HepG2 (cell line): Measurements from ENCODE around the gene ECHS1. TPM values are rescaled to one million over a fixed set of nuclear protein-coding genes. Genes with fewer than 3 reads are reported as not detected.

Experiments used
- ATAD3A ChIP-seq: sonication (generic); formaldehyde crosslinking; IDR thresholded peaks from 2 replicates; pipeline ENCODE4 v1.4.0; 2020; ENCODE audit warnings: missing genetic modification reagents
- EZH2 ChIP-seq: conservative IDR thresholded peaks from 2 replicates; pipeline ENCODE4 v1.6.1; 2012; ENCODE audit warnings: mild to moderate bottlenecking, low read depth, low read length, moderate library complexity
- FOXK2 ChIP-seq: fragments of 450-650 bp; IDR thresholded peaks from 2 replicates; pipeline ENCODE4 v1.6.1; 2016
- NBN ChIP-seq: fragments of 450-650 bp; conservative IDR thresholded peaks from 2 replicates; pipeline ENCODE4 v1.6.1; 2017
- NR2F6 ChIP-seq, 2 experiments: IDR thresholded peaks; 2 replicates each; pipeline ENCODE4 v1.6.1; 2016; ENCODE audit warnings: antibody characterized with exemption in 1 of 2, mild to moderate bottlenecking in 1 of 2
- PCBP2 ChIP-seq: fragments of 200-400 bp; formaldehyde crosslinking; optimal IDR thresholded peaks from 2 replicates; pipeline ENCODE3; 2018; ENCODE audit warnings: low read length, low read depth; ENCODE audit not compliant: poor library complexity, severe bottlenecking
- PRMT3 ChIP-seq: sonication (generic); formaldehyde crosslinking; IDR thresholded peaks from 2 replicates; pipeline ENCODE4 v1.8.1; 2022; ENCODE audit warnings: low read depth, mild to moderate bottlenecking, moderate library complexity, missing genetic modification reagents, borderline replicate concordance
- RARG ChIP-seq: sonication (generic); formaldehyde crosslinking; IDR thresholded peaks from 2 replicates; pipeline ENCODE4 v1.4.0; 2020; ENCODE audit warnings: low read depth, mild to moderate bottlenecking, missing genetic modification reagents
- REXO4 ChIP-seq: sonication (generic); formaldehyde crosslinking; IDR thresholded peaks from 2 replicates; pipeline ENCODE4 v1.8.0; 2022; ENCODE audit warnings: missing genetic modification reagents, mild to moderate bottlenecking, borderline replicate concordance
- SAP130 ChIP-seq: IDR thresholded peaks from 2 replicates; pipeline ENCODE4 v1.6.1; 2016; ENCODE audit warnings: low read depth
- SMAD9 ChIP-seq: sonication (generic); formaldehyde crosslinking; IDR thresholded peaks from 2 replicates; pipeline ENCODE4 v1.5.1; 2020; ENCODE audit warnings: mild to moderate bottlenecking, missing genetic modification reagents
- TBL1XR1 ChIP-seq: fragments of 150-350 bp; IDR thresholded peaks from 2 replicates; pipeline ENCODE4 v1.6.1; 2014; ENCODE audit warnings: borderline replicate concordance, low read length; ENCODE audit not compliant: partially characterized antibody
- TOPORS ChIP-seq: sonication (generic); formaldehyde crosslinking; IDR thresholded peaks from 2 replicates; pipeline ENCODE4 v1.8.0; 2023; ENCODE audit warnings: mild to moderate bottlenecking, missing genetic modification reagents
- TSC22D2 ChIP-seq: sonication (generic); formaldehyde crosslinking; IDR thresholded peaks from 2 replicates; pipeline ENCODE4 v1.5.1; 2020; ENCODE audit warnings: missing genetic modification reagents, mild to moderate bottlenecking, borderline replicate concordance
- ZNF225 ChIP-seq: sonication (generic); formaldehyde crosslinking; IDR thresholded peaks from 2 replicates; pipeline ENCODE4 v1.4.0; 2020; ENCODE audit warnings: mild to moderate bottlenecking, missing genetic modification reagents
- ZNF282 ChIP-seq: fragments of 450-650 bp; IDR thresholded peaks from 2 replicates; pipeline ENCODE4 v1.6.1; 2018; ENCODE audit not compliant: partially characterized antibody
- ZNF317 ChIP-seq: sonication (generic); formaldehyde crosslinking; IDR thresholded peaks from 2 replicates; pipeline ENCODE4 v1.5.0; 2020; ENCODE audit warnings: mild to moderate bottlenecking, missing genetic modification reagents
- ZNF501 ChIP-seq: sonication (generic); formaldehyde crosslinking; IDR thresholded peaks from 2 replicates; pipeline ENCODE4 v1.5.1; 2020; ENCODE audit warnings: mild to moderate bottlenecking, moderate library complexity, missing genetic modification reagents
- ZNF530 ChIP-seq: sonication (generic); formaldehyde crosslinking; IDR thresholded peaks from 2 replicates; pipeline ENCODE4 v1.5.0; 2020; ENCODE audit warnings: low read depth, mild to moderate bottlenecking, missing genetic modification reagents
- ZNF550 ChIP-seq: sonication (generic); formaldehyde crosslinking; IDR thresholded peaks from 2 replicates; pipeline ENCODE4 v1.4.0; 2020; ENCODE audit warnings: mild to moderate bottlenecking, missing genetic modification reagents, borderline replicate concordance
- ZNF619 ChIP-seq: sonication (generic); formaldehyde crosslinking; IDR thresholded peaks from 2 replicates; pipeline ENCODE4 v1.4.0; 2020; ENCODE audit warnings: mild to moderate bottlenecking, missing genetic modification reagents
- polyA plus RNA-seq, 8 experiments: library from polyadenylated mRNA; depleted of rRNA in 3 of 8; stranded (reverse) in 7 of 8; unstranded in 1 of 8; fragments of >200 nt; fragmentation: Illumina TruSeq in 4 of 8; extraction: Trizol in 4 of 8; gene quantifications; 2 replicates each; pipeline versions ENCODE4 v1.2.1 to v1.2.3, GENCODE V29; 2011 to 2016; ENCODE audit warnings: low read depth in 4 of 8, missing spikeins in 1 of 8, mixed read lengths in 1 of 8; ENCODE audit not compliant: insufficient read depth in 1 of 8
- total RNA-seq, 5 experiments: library from RNA; depleted of rRNA; stranded (reverse); fragments of >200 nt; fragmentation: Illumina TruSeq; extraction: Trizol; gene quantifications; 2 replicates each; pipeline ENCODE4 v1.2.3, GENCODE V29; 2016; ENCODE audit warnings: low read depth in 1 of 5
- TF ChIP-seq, protein P1 (sequence below): sonication (generic); formaldehyde crosslinking; IDR thresholded peaks from 2 replicates; pipeline ENCODE4 v1.5.1; 2020; ENCODE audit warnings: missing genetic modification reagents, mild to moderate bottlenecking, borderline replicate concordance
- TF ChIP-seq, protein P2 (sequence below): sonication (generic); formaldehyde crosslinking; IDR thresholded peaks from 2 replicates; pipeline ENCODE4 v1.4.0; 2020; ENCODE audit warnings: missing genetic modification reagents
- TF ChIP-seq, protein P3 (sequence below): conservative IDR thresholded peaks from 2 replicates; pipeline ENCODE4 v1.6.1; 2018; ENCODE audit warnings: missing genetic modification reagents
- TF ChIP-seq, protein P4 (sequence below): sonication (generic); formaldehyde crosslinking; IDR thresholded peaks from 2 replicates; pipeline ENCODE4 v1.5.0; 2020; ENCODE audit warnings: missing genetic modification reagents

The ECHS1 gene
- total and polyA plus RNA-seq, 2 of the 13 experiments (the other 11 are each of a cell fraction or from before 2014, with no cell fraction given): 32.7 to 195 TPM

DNA sequence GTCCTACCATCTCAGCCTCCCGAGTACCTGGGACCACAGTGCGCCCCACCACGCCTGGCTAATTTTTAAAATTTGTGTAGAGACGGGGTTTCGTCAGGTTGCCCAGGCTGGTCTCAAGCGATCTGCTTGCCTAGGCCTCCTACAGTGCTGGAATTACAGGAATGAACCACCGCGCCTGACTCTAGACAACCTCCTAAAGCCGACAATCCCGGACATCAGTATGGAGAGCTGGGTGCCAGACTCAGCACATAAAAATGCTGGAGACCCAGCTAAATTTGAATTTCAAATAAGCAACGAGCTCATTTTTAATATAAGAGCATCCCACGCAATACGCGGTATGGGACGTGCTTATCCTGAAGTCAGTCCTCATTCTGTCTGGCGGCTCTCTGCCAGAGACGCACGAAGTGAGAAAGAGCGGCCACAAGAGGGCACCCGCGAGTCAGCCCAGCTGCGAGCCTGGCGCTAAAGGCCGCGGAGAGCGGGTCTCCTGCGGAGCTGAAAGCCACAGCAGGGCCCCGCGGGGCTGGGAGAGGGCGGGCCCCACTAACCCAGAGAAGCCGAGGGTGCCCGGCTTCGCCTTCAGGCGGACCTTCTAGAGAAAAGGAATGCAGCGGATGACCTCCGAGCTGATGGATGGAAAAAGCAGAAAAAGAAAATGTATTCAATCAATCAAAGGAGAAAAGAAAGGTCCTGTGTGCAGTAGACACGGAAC lies 43.5 kb downstream of the ECHS1 start (continued):
- no peak for TF ChIP-seq ZNF282
- TF ChIP-seq, protein P1, sequence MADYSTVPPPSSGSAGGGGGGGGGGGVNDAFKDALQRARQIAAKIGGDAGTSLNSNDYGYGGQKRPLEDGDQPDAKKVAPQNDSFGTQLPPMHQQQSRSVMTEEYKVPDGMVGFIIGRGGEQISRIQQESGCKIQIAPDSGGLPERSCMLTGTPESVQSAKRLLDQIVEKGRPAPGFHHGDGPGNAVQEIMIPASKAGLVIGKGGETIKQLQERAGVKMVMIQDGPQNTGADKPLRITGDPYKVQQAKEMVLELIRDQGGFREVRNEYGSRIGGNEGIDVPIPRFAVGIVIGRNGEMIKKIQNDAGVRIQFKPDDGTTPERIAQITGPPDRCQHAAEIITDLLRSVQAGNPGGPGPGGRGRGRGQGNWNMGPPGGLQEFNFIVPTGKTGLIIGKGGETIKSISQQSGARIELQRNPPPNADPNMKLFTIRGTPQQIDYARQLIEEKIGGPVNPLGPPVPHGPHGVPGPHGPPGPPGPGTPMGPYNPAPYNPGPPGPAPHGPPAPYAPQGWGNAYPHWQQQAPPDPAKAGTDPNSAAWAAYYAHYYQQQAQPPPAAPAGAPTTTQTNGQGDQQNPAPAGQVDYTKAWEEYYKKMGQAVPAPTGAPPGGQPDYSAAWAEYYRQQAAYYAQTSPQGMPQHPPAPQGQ (CRISPR knock-in tag): no peak
- no peak for TF ChIP-seq ATAD3A
- no peak for TF ChIP-seq FOXK2
- TF ChIP-seq ZNF501 (CRISPR knock-in tag): peak; percentile 53; the same call in 1 of the 2 replicates
- TF ChIP-seq PRMT3 (CRISPR knock-in tag): no peak
- TF ChIP-seq NBN: no peak
- TF ChIP-seq ZNF530 (CRISPR knock-in tag): no peak
- TF ChIP-seq, protein P2, sequence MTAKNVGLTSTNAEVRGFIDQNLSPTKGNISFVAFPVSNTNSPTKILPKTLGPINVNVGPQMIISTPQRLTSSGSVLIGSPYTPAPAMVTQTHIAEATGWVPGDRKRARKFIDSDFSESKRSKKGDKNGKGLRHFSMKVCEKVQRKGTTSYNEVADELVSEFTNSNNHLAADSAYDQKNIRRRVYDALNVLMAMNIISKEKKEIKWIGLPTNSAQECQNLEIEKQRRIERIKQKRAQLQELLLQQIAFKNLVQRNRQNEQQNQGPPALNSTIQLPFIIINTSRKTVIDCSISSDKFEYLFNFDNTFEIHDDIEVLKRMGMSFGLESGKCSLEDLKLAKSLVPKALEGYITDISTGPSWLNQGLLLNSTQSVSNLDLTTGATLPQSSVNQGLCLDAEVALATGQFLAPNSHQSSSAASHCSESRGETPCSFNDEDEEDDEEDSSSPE (CRISPR knock-in tag): peak; percentile 44; the same call in 1 of the 2 replicates
- TF ChIP-seq NR2F6 (IDR thresholded peaks at IDR 0.05): no peak
- TF ChIP-seq NR2F6 (CRISPR knock-in tag; IDR thresholded peaks at IDR 0.05): 0 out of 2 replicates have a peak, but pooled peaks have one; percentile 41
- peak; percentile 33; the same call in 1 of the 2 replicates for TF ChIP-seq SAP130
- TF ChIP-seq, protein P3, sequence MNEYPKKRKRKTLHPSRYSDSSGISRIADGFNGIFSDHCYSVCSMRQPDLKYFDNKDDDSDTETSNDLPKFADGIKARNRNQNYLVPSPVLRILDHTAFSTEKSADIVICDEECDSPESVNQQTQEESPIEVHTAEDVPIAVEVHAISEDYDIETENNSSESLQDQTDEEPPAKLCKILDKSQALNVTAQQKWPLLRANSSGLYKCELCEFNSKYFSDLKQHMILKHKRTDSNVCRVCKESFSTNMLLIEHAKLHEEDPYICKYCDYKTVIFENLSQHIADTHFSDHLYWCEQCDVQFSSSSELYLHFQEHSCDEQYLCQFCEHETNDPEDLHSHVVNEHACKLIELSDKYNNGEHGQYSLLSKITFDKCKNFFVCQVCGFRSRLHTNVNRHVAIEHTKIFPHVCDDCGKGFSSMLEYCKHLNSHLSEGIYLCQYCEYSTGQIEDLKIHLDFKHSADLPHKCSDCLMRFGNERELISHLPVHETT (CRISPR knock-in tag): no peak
- no peak for TF ChIP-seq ZNF619
- no peak for TF ChIP-seq PCBP2
- TF ChIP-seq ZNF225: no peak
- TF ChIP-seq, protein P4, sequence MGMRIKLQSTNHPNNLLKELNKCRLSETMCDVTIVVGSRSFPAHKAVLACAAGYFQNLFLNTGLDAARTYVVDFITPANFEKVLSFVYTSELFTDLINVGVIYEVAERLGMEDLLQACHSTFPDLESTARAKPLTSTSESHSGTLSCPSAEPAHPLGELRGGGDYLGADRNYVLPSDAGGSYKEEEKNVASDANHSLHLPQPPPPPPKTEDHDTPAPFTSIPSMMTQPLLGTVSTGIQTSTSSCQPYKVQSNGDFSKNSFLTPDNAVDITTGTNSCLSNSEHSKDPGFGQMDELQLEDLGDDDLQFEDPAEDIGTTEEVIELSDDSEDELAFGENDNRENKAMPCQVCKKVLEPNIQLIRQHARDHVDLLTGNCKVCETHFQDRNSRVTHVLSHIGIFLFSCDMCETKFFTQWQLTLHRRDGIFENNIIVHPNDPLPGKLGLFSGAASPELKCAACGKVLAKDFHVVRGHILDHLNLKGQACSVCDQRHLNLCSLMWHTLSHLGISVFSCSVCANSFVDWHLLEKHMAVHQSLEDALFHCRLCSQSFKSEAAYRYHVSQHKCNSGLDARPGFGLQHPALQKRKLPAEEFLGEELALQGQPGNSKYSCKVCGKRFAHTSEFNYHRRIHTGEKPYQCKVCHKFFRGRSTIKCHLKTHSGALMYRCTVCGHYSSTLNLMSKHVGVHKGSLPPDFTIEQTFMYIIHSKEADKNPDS (CRISPR knock-in tag): no peak
- TF ChIP-seq TOPORS (CRISPR knock-in tag): no peak
- TF ChIP-seq ZNF317 (CRISPR knock-in tag): no peak
- TF ChIP-seq ZNF550 (CRISPR knock-in tag): no peak
- no peak for TF ChIP-seq REXO4 (CRISPR knock-in tag)
- no peak for TF ChIP-seq SMAD9 (CRISPR knock-in tag)
- no peak for TF ChIP-seq TBL1XR1
- TF ChIP-seq TSC22D2 (CRISPR knock-in tag): no peak
- TF ChIP-seq EZH2: no peak
- no peak for TF ChIP-seq RARG (CRISPR knock-in tag)
